HepG2 (cell line): Measurements from ENCODE around the gene CDK5RAP1. TPM values are rescaled to one million over a fixed set of nuclear protein-coding genes. Genes with fewer than 3 reads are reported as not detected.

Experiments used
- CBX2 ChIP-seq, 2 experiments: fragments of 200-600 bp in 1 of 2; sonication (generic); formaldehyde crosslinking in 1 of 2; IDR thresholded peaks; 2 replicates each; pipeline versions ENCODE4 v1.7.0 to v1.8.1; 2018 to 2022; ENCODE audit warnings: low read depth in 2 of 2, low read length in 1 of 2, mild to moderate bottlenecking in 1 of 2, missing genetic modification reagents in 1 of 2
- EP300 ChIP-seq, 3 experiments: sonication (generic) in 1 of 3; formaldehyde crosslinking in 1 of 3; IDR thresholded peaks; 2 replicates each; pipeline versions ENCODE4 v1.5.1 to v1.6.1; 2011 to 2020; ENCODE audit warnings: low read depth in 2 of 3, low read length in 2 of 3, borderline replicate concordance in 1 of 3, improper control_type of control experiment in 1 of 3, mild to moderate bottlenecking in 1 of 3, missing genetic modification reagents in 1 of 3, moderate library complexity in 1 of 3
- GATAD1 ChIP-seq: IDR thresholded peaks from 2 replicates; pipeline ENCODE4 v1.6.1; 2016; ENCODE audit warnings: missing genetic modification reagents, missing compliant biosample characterization
- MED8 ChIP-seq: sonication (generic); formaldehyde crosslinking; IDR thresholded peaks from 2 replicates; pipeline ENCODE4 v1.8.1; 2023; ENCODE audit warnings: mild to moderate bottlenecking, missing genetic modification reagents; ENCODE audit not compliant: insufficient replicate concordance
- MTA3 ChIP-seq: sonication (generic); formaldehyde crosslinking; IDR thresholded peaks from 2 replicates; pipeline ENCODE4 v1.4.0; 2020; ENCODE audit warnings: missing genetic modification reagents
- NAIF1 ChIP-seq: sonication (generic); formaldehyde crosslinking; IDR thresholded peaks from 2 replicates; pipeline ENCODE4 v1.5.0; 2020; ENCODE audit warnings: mild to moderate bottlenecking, missing genetic modification reagents, borderline replicate concordance
- NKX3-1 ChIP-seq: sonication (generic); formaldehyde crosslinking; IDR thresholded peaks from 2 replicates; pipeline ENCODE4 v1.5.0; 2020; ENCODE audit warnings: missing genetic modification reagents
- POLR2A ChIP-seq, 2 experiments: IDR thresholded peaks; 2 replicates each; pipeline ENCODE4 v1.6.1; 2011; ENCODE audit warnings: low read depth in 2 of 2, low read length in 2 of 2, mild to moderate bottlenecking in 1 of 2, moderate library complexity in 1 of 2; ENCODE audit not compliant: insufficient read depth in 1 of 2
- RAD51 ChIP-seq: fragments of 450-650 bp; IDR thresholded peaks from 2 replicates; pipeline ENCODE4 v1.6.1; 2016; ENCODE audit warnings: borderline replicate concordance
- TFE3 ChIP-seq: IDR thresholded peaks from 2 replicates; pipeline ENCODE4 v1.6.1; 2016
- ZFP41 ChIP-seq: sonication (generic); formaldehyde crosslinking; IDR thresholded peaks from 2 replicates; pipeline ENCODE4 v1.4.0; 2020; ENCODE audit warnings: mild to moderate bottlenecking, missing genetic modification reagents, borderline replicate concordance
- ZNF563 ChIP-seq: sonication (generic); formaldehyde crosslinking; IDR thresholded peaks from 2 replicates; pipeline ENCODE4 v1.8.0; 2022; ENCODE audit warnings: mild to moderate bottlenecking, moderate library complexity, missing genetic modification reagents
- ZNF576 ChIP-seq: sonication (generic); formaldehyde crosslinking; IDR thresholded peaks from 2 replicates; pipeline ENCODE4 v1.4.0; 2020; ENCODE audit warnings: mild to moderate bottlenecking, missing genetic modification reagents
- ZNF605 ChIP-seq: sonication (generic); formaldehyde crosslinking; IDR thresholded peaks from 2 replicates; pipeline ENCODE4 v1.8.0; 2022; ENCODE audit warnings: mild to moderate bottlenecking, missing genetic modification reagents
- ZNF775 ChIP-seq: sonication (generic); formaldehyde crosslinking; IDR thresholded peaks from 2 replicates; pipeline ENCODE4 v1.4.0; 2020; ENCODE audit warnings: missing genetic modification reagents, mild to moderate bottlenecking, moderate library complexity, borderline replicate concordance
- ZNF784 ChIP-seq: sonication (generic); formaldehyde crosslinking; IDR thresholded peaks from 2 replicates; pipeline ENCODE4 v1.5.1; 2020; ENCODE audit warnings: missing genetic modification reagents, mild to moderate bottlenecking, borderline replicate concordance
- ZNF788 ChIP-seq: sonication (generic); formaldehyde crosslinking; IDR thresholded peaks from 2 replicates; pipeline ENCODE4 v1.5.0; 2020; ENCODE audit warnings: mild to moderate bottlenecking, missing genetic modification reagents, borderline replicate concordance
- ZNF792 ChIP-seq: IDR thresholded peaks from 2 replicates; pipeline ENCODE4 v1.6.1; 2016
- polyA plus RNA-seq, 8 experiments: library from polyadenylated mRNA; depleted of rRNA in 3 of 8; stranded (reverse) in 7 of 8; unstranded in 1 of 8; fragments of >200 nt; fragmentation: Illumina TruSeq in 4 of 8; extraction: Trizol in 4 of 8; gene quantifications; 2 replicates each; pipeline versions ENCODE4 v1.2.1 to v1.2.3, GENCODE V29; 2011 to 2016; ENCODE audit warnings: low read depth in 4 of 8, missing spikeins in 1 of 8, mixed read lengths in 1 of 8; ENCODE audit not compliant: insufficient read depth in 1 of 8
- total RNA-seq, 5 experiments: library from RNA; depleted of rRNA; stranded (reverse); fragments of >200 nt; fragmentation: Illumina TruSeq; extraction: Trizol; gene quantifications; 2 replicates each; pipeline ENCODE4 v1.2.3, GENCODE V29; 2016; ENCODE audit warnings: low read depth in 1 of 5
- TF ChIP-seq, protein P1 (sequence below): sonication (generic); formaldehyde crosslinking; IDR thresholded peaks from 2 replicates; pipeline ENCODE4 v1.5.1; 2020; ENCODE audit warnings: mild to moderate bottlenecking, moderate library complexity, missing genetic modification reagents
- TF ChIP-seq, protein P2 (sequence below): sonication (generic); formaldehyde crosslinking; IDR thresholded peaks from 2 replicates; pipeline ENCODE4 v1.4.0; 2020; ENCODE audit warnings: missing genetic modification reagents, borderline replicate concordance

Gene CDK5RAP1
- total and polyA plus RNA-seq, 2 of the 13 experiments (the other 11 are each of a cell fraction or from before 2014, with no cell fraction given), result 53.6 to 98.2 TPM

- TF ChIP-seq, protein P1, sequence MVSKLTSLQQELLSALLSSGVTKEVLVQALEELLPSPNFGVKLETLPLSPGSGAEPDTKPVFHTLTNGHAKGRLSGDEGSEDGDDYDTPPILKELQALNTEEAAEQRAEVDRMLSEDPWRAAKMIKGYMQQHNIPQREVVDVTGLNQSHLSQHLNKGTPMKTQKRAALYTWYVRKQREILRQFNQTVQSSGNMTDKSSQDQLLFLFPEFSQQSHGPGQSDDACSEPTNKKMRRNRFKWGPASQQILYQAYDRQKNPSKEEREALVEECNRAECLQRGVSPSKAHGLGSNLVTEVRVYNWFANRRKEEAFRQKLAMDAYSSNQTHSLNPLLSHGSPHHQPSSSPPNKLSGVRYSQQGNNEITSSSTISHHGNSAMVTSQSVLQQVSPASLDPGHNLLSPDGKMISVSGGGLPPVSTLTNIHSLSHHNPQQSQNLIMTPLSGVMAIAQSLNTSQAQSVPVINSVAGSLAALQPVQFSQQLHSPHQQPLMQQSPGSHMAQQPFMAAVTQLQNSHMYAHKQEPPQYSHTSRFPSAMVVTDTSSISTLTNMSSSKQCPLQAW (CRISPR knock-in tag), result no peak
- TF ChIP-seq NAIF1 (CRISPR knock-in tag) (0 out of 2 replicates have a peak, but pooled peaks have one; percentile 65), EP300 (IDR thresholded peaks at IDR 0.05; ENCODE audit: low read depth in 2 of 2, low read length in 2 of 2) (no peak), EP300 (CRISPR knock-in tag; IDR thresholded peaks at IDR 0.05; ENCODE audit: borderline replicate concordance) (no peak), ZNF788 (CRISPR knock-in tag) (no peak), MED8 (peak; percentile 6), ZNF576 (CRISPR knock-in tag) (0 out of 2 replicates have a peak, but pooled peaks have one; percentile 1), ZNF605 (0 out of 2 replicates have a peak, but pooled peaks have one; percentile 8), ZNF563 (CRISPR knock-in tag) (no peak), POLR2A (IDR thresholded peaks at IDR 0.05; ENCODE audit: insufficient read depth in 1 of 2, low read depth in 2 of 2, low read length in 2 of 2) (no peak), RAD51 (no peak), GATAD1 (no peak), ZNF792 (CRISPR knock-in tag) (no peak), CBX2 (IDR thresholded peaks at IDR 0.05; ENCODE audit: low read depth, low read length) (no peak), CBX2 (CRISPR knock-in tag; IDR thresholded peaks at IDR 0.05; ENCODE audit: low read depth) (no peak), ZNF775 (CRISPR knock-in tag) (0 out of 2 replicates have a peak, but pooled peaks have one; percentile 70), NKX3-1 (CRISPR knock-in tag) (no peak), ZFP41 (CRISPR knock-in tag) (no peak), MTA3 (no peak), TFE3 (CRISPR knock-in tag) (no peak), ZNF784 (CRISPR knock-in tag) (no peak)
- TF ChIP-seq, protein P2, sequence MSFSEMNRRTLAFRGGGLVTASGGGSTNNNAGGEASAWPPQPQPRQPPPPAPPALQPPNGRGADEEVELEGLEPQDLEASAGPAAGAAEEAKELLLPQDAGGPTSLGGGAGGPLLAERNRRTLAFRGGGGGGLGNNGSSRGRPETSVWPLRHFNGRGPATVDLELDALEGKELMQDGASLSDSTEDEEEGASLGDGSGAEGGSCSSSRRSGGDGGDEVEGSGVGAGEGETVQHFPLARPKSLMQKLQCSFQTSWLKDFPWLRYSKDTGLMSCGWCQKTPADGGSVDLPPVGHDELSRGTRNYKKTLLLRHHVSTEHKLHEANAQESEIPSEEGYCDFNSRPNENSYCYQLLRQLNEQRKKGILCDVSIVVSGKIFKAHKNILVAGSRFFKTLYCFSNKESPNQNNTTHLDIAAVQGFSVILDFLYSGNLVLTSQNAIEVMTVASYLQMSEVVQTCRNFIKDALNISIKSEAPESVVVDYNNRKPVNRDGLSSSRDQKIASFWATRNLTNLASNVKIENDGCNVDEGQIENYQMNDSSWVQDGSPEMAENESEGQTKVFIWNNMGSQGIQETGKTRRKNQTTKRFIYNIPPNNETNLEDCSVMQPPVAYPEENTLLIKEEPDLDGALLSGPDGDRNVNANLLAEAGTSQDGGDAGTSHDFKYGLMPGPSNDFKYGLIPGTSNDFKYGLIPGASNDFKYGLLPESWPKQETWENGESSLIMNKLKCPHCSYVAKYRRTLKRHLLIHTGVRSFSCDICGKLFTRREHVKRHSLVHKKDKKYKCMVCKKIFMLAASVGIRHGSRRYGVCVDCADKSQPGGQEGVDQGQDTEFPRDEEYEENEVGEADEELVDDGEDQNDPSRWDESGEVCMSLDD (CRISPR knock-in tag), result no peak
Observed at GRCh38 chr20:33400812-33401183, 521 bp downstream of the CDK5RAP1 start (continued).
